ENCODE data around the gene GPC2.

DNA sequence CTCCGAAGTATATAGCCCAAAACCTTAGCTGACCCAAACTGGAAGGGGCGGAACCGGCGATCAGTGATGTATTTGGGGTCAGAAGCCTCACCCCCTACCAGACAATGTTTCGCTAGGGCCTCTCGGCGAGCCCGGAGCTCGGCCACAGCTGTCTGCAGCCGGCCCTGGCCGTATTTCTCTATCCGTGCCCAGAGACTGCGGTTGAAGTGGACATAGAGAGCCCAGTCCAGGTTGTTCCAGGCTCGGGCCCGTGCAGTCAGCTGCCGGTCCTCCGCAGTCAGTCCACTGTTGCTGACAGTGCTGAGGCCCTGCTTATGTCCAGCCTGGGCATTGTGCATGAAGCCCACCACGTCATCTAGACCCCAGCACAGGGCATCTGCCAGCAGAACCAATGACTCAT, 17.1 kb downstream of the GPC2 start:
- TF ChIP-seq CTCF (optimal IDR thresholded peaks at IDR 0.05 in 1 of 3, IDR thresholded peaks at IDR 0.05 in 1 of 3, conservative IDR thresholded peaks at IDR 0.05 in 1 of 3; ENCODE audit: extremely low read depth in 1 of 3, insufficient read depth in 2 of 3, low read length in 3 of 3) (no peak), EZH2 (IDR thresholded peaks at IDR 0.05; ENCODE audit: low read length) (no peak)
